ENCODE measurements around the gene CLTC.

Gene CLTC

DNA sequence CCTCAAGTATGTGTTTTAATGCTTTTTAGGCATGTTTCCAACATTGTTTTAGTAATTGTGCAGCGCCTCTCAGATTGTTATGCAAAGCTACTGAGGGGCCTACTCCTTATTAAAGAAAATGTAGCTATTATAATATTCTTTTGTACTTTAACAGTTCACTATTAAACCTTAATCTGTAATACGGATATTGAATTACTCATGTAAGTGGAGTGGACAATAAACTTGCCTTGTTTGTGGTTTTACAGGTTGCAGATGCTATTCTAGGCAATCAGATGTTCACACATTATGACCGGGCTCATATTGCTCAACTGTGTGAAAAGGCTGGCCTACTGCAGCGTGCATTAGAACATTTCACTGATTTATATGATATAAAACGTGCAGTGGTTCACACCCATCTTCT is 46.5 kb downstream of the CLTC start:
- no peaks in the 10 kb centered on the region for H3K9me3 ChIP-seq (ENCODE audit: insufficient read depth, low read length, severe bottlenecking)
- TF ChIP-seq, protein P1, sequence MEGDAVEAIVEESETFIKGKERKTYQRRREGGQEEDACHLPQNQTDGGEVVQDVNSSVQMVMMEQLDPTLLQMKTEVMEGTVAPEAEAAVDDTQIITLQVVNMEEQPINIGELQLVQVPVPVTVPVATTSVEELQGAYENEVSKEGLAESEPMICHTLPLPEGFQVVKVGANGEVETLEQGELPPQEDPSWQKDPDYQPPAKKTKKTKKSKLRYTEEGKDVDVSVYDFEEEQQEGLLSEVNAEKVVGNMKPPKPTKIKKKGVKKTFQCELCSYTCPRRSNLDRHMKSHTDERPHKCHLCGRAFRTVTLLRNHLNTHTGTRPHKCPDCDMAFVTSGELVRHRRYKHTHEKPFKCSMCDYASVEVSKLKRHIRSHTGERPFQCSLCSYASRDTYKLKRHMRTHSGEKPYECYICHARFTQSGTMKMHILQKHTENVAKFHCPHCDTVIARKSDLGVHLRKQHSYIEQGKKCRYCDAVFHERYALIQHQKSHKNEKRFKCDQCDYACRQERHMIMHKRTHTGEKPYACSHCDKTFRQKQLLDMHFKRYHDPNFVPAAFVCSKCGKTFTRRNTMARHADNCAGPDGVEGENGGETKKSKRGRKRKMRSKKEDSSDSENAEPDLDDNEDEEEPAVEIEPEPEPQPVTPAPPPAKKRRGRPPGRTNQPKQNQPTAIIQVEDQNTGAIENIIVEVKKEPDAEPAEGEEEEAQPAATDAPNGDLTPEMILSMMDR (IDR thresholded peaks at IDR 0.05; ENCODE audit: borderline replicate concordance, extremely low read depth, low read length, poor library complexity, severe bottlenecking) = no peak
- no peak for TF ChIP-seq EZH2 (IDR thresholded peaks at IDR 0.05; ENCODE audit: borderline replicate concordance, low read depth, low read length, severe bottlenecking)
- no peak overlapping the region for H3K27ac ChIP-seq (ENCODE audit: low read length)
- no peaks in the 10 kb centered on the region for H4K20me1 ChIP-seq (ENCODE audit: insufficient read depth, low read length)
- peaks cover 12% of the 10 kb centered on the region; the same call in 1 of the 2 replicates for H3K79me2 ChIP-seq (ENCODE audit: insufficient read depth, low read length)
- no peak overlapping the region for H3K4me2 ChIP-seq (ENCODE audit: insufficient read depth, low read length)
- H3K4me3 ChIP-seq (ENCODE audit: low read depth in 1 of 2, low read length in 2 of 2) = no peak overlapping the region
- no peaks in the 10 kb centered on the region for H3K27me3 ChIP-seq (ENCODE audit: insufficient read depth, low read length, poor library complexity)
- no peak for DNase-seq
- H3K4me1 ChIP-seq (ENCODE audit: insufficient read depth, low read length) = no peaks in the 10 kb centered on the region
- no peak overlapping the region for H2AFZ ChIP-seq (ENCODE audit: low read depth, low read length)
- ATAC-seq (ENCODE audit: insufficient read depth, low read depth) = no peak
- H3K36me3 ChIP-seq (ENCODE audit: insufficient read depth, low read length) = peaks cover 98% of the 10 kb centered on the region
- no peak overlapping the region for H3K9ac ChIP-seq (ENCODE audit: low read depth, low read length)

DNA sequence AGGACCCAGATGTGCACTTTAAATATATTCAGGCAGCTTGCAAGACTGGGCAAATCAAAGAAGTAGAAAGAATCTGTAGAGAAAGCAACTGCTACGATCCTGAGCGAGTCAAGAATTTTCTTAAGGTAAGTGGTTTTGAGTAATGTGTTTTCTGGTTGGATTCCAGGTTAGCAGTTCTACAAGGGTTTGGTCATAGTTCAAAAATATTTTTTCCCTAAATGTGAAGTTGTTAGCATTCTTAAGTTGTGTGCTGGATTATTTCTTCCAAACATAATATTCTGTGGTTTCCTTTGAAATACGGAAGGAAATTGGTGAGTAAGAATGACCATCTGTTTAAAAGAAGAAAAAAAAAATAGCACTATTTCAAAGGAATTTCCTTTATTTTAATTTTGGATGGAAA is 49.1 kb downstream of the CLTC start:
- no peak overlapping the region for H3K4me2 ChIP-seq (ENCODE audit: insufficient read depth, low read length)
- H3K79me2 ChIP-seq (ENCODE audit: insufficient read depth, low read length) = peaks cover 14% of the 10 kb centered on the region; the same call in 1 of the 2 replicates
- H3K9me3 ChIP-seq (ENCODE audit: insufficient read depth, low read length, severe bottlenecking) = no peaks in the 10 kb centered on the region
- H3K4me3 ChIP-seq (ENCODE audit: low read depth in 1 of 2, low read length in 2 of 2) = no peak overlapping the region
- no peak for TF ChIP-seq EZH2 (IDR thresholded peaks at IDR 0.05; ENCODE audit: borderline replicate concordance, low read depth, low read length, severe bottlenecking)
- TF ChIP-seq, protein P1 (IDR thresholded peaks at IDR 0.05; ENCODE audit: borderline replicate concordance, extremely low read depth, low read length, poor library complexity, severe bottlenecking) = no peak
- H3K27ac ChIP-seq (ENCODE audit: low read length) = no peak overlapping the region
- no peak overlapping the region for H2AFZ ChIP-seq (ENCODE audit: low read depth, low read length)
- H3K9ac ChIP-seq (ENCODE audit: low read depth, low read length) = no peak overlapping the region
- no peaks in the 10 kb centered on the region for H3K27me3 ChIP-seq (ENCODE audit: insufficient read depth, low read length, poor library complexity)
- H3K4me1 ChIP-seq (ENCODE audit: insufficient read depth, low read length) = no peaks in the 10 kb centered on the region
- H4K20me1 ChIP-seq (ENCODE audit: insufficient read depth, low read length) = no peaks in the 10 kb centered on the region; the same call in 1 of the 2 replicates
- DNase-seq (no peak), ATAC-seq (ENCODE audit: insufficient read depth, low read depth) (no peak)
- H3K36me3 ChIP-seq (ENCODE audit: insufficient read depth, low read length) = peaks cover 96% of the 10 kb centered on the region

DNA sequence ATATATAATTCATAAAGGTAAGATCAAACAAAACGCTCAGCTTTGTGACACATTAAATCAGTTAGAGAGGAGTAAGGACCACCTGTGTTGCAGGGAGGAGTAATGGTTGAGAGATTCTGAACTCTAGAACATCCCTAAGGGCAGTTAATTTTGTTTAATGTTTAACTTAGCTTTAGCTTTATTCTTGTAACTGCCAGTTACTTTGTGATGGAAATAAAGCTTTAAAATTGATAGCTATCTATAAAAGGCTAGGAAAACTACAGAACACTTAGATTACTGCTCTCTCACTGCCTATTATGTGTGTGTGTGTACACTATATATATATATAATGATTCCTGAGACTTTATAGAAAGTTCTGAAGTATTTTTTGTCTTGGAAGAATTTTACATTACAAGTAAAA is 49.7 kb downstream of the CLTC start:
- H3K27me3 ChIP-seq (ENCODE audit: insufficient read depth, low read length, poor library complexity) = no peaks in the 10 kb centered on the region
- H2AFZ ChIP-seq (ENCODE audit: low read depth, low read length) = no peak overlapping the region
- peaks cover 14% of the 10 kb centered on the region; the same call in 1 of the 2 replicates for H3K79me2 ChIP-seq (ENCODE audit: insufficient read depth, low read length)
- H3K36me3 ChIP-seq (ENCODE audit: insufficient read depth, low read length) = peaks cover 96% of the 10 kb centered on the region
- H3K4me3 ChIP-seq (ENCODE audit: low read depth in 1 of 2, low read length in 2 of 2) = no peak overlapping the region
- TF ChIP-seq EZH2 (IDR thresholded peaks at IDR 0.05; ENCODE audit: borderline replicate concordance, low read depth, low read length, severe bottlenecking) = no peak
- TF ChIP-seq, protein P1 (IDR thresholded peaks at IDR 0.05; ENCODE audit: borderline replicate concordance, extremely low read depth, low read length, poor library complexity, severe bottlenecking) = no peak
- H3K4me2 ChIP-seq (ENCODE audit: insufficient read depth, low read length) = no peak overlapping the region
- no peaks in the 10 kb centered on the region for H3K9me3 ChIP-seq (ENCODE audit: insufficient read depth, low read length, severe bottlenecking)
- H4K20me1 ChIP-seq (ENCODE audit: insufficient read depth, low read length) = no peaks in the 10 kb centered on the region; the same call in 1 of the 2 replicates
- H3K27ac ChIP-seq (ENCODE audit: low read length) = no peak overlapping the region
- H3K4me1 ChIP-seq (ENCODE audit: insufficient read depth, low read length) = no peaks in the 10 kb centered on the region
- no peak overlapping the region for H3K9ac ChIP-seq (ENCODE audit: low read depth, low read length)
- DNase-seq (no peak), ATAC-seq (ENCODE audit: insufficient read depth, low read depth) (no peak)

DNA sequence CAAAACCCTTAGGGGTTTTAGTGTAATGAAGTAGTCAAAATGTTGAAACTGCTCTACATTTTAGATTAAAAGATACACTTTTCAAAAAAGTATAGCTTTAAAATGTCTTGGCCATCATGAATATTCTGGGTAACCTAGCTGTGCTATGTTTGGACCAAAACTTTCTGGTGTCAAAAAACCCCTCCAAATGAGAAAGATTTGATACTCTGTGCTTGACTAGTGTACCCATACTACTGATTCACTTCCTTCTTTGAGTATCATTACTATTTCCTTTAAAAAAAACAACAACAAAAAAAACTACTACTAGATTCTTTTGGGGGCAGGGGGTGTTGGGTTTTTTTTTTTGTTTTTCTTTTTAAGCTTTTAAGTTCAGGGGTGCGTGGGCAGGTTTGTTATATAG is 50.2 kb downstream of the CLTC start:
- Histone ChIP-seq H3K27me3 (ENCODE audit: insufficient read depth, low read length, poor library complexity) (no peaks in the 10 kb centered on the region), H3K79me2 (ENCODE audit: insufficient read depth, low read length) (peaks cover 14% of the 10 kb centered on the region; the same call in 1 of the 2 replicates), H3K4me3 (ENCODE audit: low read depth in 1 of 2, low read length in 2 of 2) (no peak overlapping the region), H3K9ac (ENCODE audit: low read depth, low read length) (no peak overlapping the region), H3K4me1 (ENCODE audit: insufficient read depth, low read length) (no peaks in the 10 kb centered on the region), H3K9me3 (ENCODE audit: insufficient read depth, low read length, severe bottlenecking) (no peaks in the 10 kb centered on the region), H3K4me2 (ENCODE audit: insufficient read depth, low read length) (no peak overlapping the region), H3K27ac (ENCODE audit: low read length) (no peak overlapping the region), H2AFZ (ENCODE audit: low read depth, low read length) (no peak overlapping the region), H4K20me1 (ENCODE audit: insufficient read depth, low read length) (no peaks in the 10 kb centered on the region; the same call in 1 of the 2 replicates), H3K36me3 (ENCODE audit: insufficient read depth, low read length) (peaks cover 96% of the 10 kb centered on the region)
- no peak for DNase-seq
- no peak for ATAC-seq (ENCODE audit: insufficient read depth, low read depth)
- TF ChIP-seq, protein P1 (IDR thresholded peaks at IDR 0.05; ENCODE audit: borderline replicate concordance, extremely low read depth, low read length, poor library complexity, severe bottlenecking) = no peak
- TF ChIP-seq EZH2 (IDR thresholded peaks at IDR 0.05; ENCODE audit: borderline replicate concordance, low read depth, low read length, severe bottlenecking) = no peak

Measured in DND-41 (cell line).